Activated T-helper 2 cell treated with anti-CD3 and anti-CD28 coated beads, Interferon-gamma antibody, Interleukin-2, Interleukin-4, amounts not matched to agents 10 μg/mL and 5 μg/mL and 100 μg/mL, durations not matched to agents 14 hours and 24 hours and 36 hours (primary cell): ENCODE results near the gene PARP11. TPM values are rescaled to one million over a fixed set of nuclear protein-coding genes. Genes with fewer than 3 reads are reported as not detected.

Source experiments
- DNase-seq: peaks from one replicate; pipeline ENCODE4 v3.0.0; 2021; ENCODE audit warnings: low spot score
- H3K27ac Mint-ChIP-seq: one replicate; pipeline ENCODE4 v1.8.0; 2021; ENCODE audit warnings: mixed read lengths
- H3K27me3 Mint-ChIP-seq: one replicate; pipeline ENCODE4 v1.8.0; 2021; ENCODE audit warnings: low read depth, mixed read lengths
- H3K36me3 Mint-ChIP-seq: one replicate; pipeline ENCODE4 v1.8.0; 2021; ENCODE audit warnings: low read depth, mixed read lengths
- H3K4me1 Mint-ChIP-seq: one replicate; pipeline ENCODE4 v1.8.0; 2021; ENCODE audit warnings: low read depth, mixed read lengths
- H3K4me3 Mint-ChIP-seq: one replicate; pipeline ENCODE4 v1.8.0; 2021; ENCODE audit warnings: low read depth, mild to moderate bottlenecking, moderate library complexity, mixed read lengths
- H3K9me3 Mint-ChIP-seq: one replicate; pipeline ENCODE4 v1.8.0; 2021; ENCODE audit warnings: mixed read lengths
- intact Hi-C: fragments of 100-400 bp; cut with micrococcal nuclease; formaldehyde crosslinking; loops from one replicate; pipeline ENCODE4 v1.15.1; 2023
- total RNA-seq: library from RNA; stranded (reverse); gene quantifications from 2 replicates; pipeline ENCODE4 v1.2.3, GENCODE V29; 2022

PARP11 gene
- 15.3 and 16.0 TPM in 2 replicates for total RNA-seq

GRCh38 chr12:3872800-3873636, at the start of gene PARP11:
PARP11 (minus strand) TSS chr12:3873399; CDS start chr12:3873229, 170 bp downstream.
- Mint-ChIP-seq H3K4me1 (peaks cover 43% of the 10 kb centered on the region), H3K27me3 (no peaks in the 10 kb centered on the region), H3K4me3 (peak within 1 kb of the TSS; percentile 98), H3K27ac (peak within 1 kb of the TSS; percentile 97), H3K9me3 (peaks cover 17% of the 10 kb centered on the region), H3K36me3 (peaks cover 26% of the 10 kb centered on the region)
- intact Hi-C loops, result loop anchor here (1.0 to 10.0 kb wide), 7 partner anchors 103 to 952 kb away; partner anchors contain the start of gene CRACR2A
- peak; percentile 97 for DNase-seq

- H3K4me1 Mint-ChIP-seq, result peaks cover 8% of the 10 kb centered on the region
- H3K4me3 Mint-ChIP-seq, result no peak overlapping the region
- H3K27ac Mint-ChIP-seq, result no peak overlapping the region
- H3K9me3 Mint-ChIP-seq, result no peaks in the 10 kb centered on the region
- no peaks in the 10 kb centered on the region for H3K36me3 Mint-ChIP-seq
- intact Hi-C loops, result no loop called here
- H3K27me3 Mint-ChIP-seq, result peaks cover 21% of the 10 kb centered on the region
- DNase-seq, result no peak
These were observed 48.8 kb upstream of the PARP11 start for GRCh38 chr12:3922033-3922432.

DNA sequence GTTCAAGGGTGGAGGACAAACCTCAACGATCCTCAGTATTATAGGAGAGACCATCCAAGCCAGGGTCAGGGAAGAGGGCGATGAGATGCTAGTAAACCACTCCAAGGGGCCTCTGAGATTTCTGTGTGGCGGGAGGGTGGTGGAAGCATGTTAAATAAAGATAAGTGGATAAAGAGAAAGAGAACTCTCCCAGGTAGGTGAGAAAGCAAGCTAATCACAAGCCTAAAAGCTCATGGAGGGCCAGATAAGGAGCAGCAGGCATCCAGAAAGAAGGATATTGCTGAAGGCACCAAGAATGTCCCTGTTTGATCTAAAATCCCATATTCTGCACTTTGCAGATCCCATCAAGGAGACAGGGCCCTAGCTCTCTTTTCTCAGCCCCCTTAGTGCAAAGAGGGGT, 48.3 kb upstream of the PARP11 start:
- no peaks in the 10 kb centered on the region for H3K36me3 Mint-ChIP-seq
- peaks cover 8% of the 10 kb centered on the region for H3K4me1 Mint-ChIP-seq

DNA sequence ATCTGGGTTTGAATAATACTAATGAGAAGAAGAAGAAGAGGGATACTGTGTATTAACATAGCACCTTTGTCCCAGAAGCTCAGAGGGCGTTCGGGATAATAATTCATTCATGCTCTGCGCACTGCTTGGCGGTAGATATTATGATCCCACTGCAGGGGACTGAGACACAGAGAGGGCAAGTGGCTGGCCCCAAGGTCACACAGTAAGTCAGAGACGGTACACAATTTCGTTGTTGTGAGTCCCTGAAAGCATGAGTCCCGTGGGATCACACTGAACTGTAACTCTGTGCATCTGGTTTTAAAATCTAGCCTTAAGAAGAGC, 47.9 kb upstream of the PARP11 start:
- no peak overlapping the region for H3K27ac Mint-ChIP-seq
- H3K27me3 Mint-ChIP-seq, result peaks cover 19% of the 10 kb centered on the region
- no peak for DNase-seq
- no peaks in the 10 kb centered on the region for H3K36me3 Mint-ChIP-seq
- H3K9me3 Mint-ChIP-seq, result no peaks in the 10 kb centered on the region
- H3K4me1 Mint-ChIP-seq, result peaks cover 8% of the 10 kb centered on the region
- intact Hi-C loops, result no loop called here
- H3K4me3 Mint-ChIP-seq, result no peak overlapping the region

More for the DNA sequence above, 48.3 kb upstream of the PARP11 start:
- H3K27ac Mint-ChIP-seq, result no peak overlapping the region
- no peak overlapping the region for H3K4me3 Mint-ChIP-seq
- H3K27me3 Mint-ChIP-seq, result peaks cover 20% of the 10 kb centered on the region
- DNase-seq, result no peak
- no peaks in the 10 kb centered on the region for H3K9me3 Mint-ChIP-seq
- intact Hi-C loops, result no loop called here

DNA sequence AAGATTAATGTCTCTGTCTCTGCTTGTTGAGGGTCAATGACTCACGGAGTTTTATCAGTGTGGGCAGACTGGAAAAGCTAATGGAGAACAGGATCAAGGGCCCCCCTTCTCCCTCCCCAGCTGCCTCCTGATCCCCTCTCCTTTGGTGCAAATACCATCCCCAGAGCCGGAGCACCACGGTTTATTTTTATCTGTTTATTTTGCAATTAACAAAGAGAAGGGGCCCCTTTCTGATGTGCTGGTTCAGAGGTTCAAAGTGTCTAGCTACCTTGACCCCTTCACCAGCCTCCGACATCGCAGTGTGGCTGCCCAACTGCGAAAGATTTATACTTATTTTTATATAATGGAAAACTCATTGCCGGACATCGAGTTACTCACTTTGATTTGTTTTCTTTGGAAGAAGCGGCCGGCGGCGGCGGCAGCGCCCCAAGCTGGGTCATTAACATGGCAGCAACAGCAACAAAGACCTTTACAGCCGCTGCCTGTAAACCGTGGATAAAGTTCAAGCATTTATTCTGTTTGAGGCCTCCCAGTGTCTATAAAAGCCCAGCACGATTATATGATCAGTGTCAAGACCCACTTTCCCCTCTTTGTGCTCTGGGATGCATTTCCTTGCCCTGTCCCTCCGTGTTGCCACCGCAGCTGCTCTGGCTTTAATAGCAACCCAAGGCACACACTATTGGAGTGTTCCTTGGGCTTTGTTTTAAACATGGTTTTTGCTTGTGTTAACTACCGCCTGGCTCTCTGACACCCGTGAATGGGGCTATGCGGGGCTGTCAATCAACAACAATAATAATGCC, 47.4 kb upstream of the PARP11 start:
- peaks cover 18% of the 10 kb centered on the region for H3K27me3 Mint-ChIP-seq
- no peak for DNase-seq
- no peak overlapping the region for H3K27ac Mint-ChIP-seq
- H3K36me3 Mint-ChIP-seq, result no peaks in the 10 kb centered on the region
- H3K4me1 Mint-ChIP-seq, result peaks cover 11% of the 10 kb centered on the region
- no peak overlapping the region for H3K4me3 Mint-ChIP-seq
- no peaks in the 10 kb centered on the region for H3K9me3 Mint-ChIP-seq
- intact Hi-C loops, result no loop called here

- intact Hi-C loops, result no loop called here
- no peak for DNase-seq
- peaks cover 24% of the 10 kb centered on the region for H3K9me3 Mint-ChIP-seq
- peaks cover 31% of the 10 kb centered on the region for H3K36me3 Mint-ChIP-seq
- peaks cover 3% of the 10 kb centered on the region for H3K27me3 Mint-ChIP-seq
- peaks cover 23% of the 10 kb centered on the region for H3K4me1 Mint-ChIP-seq
- no peak overlapping the region for H3K4me3 Mint-ChIP-seq
- peak overlapping the region; percentile 67 for H3K27ac Mint-ChIP-seq
These were observed 40.1 kb upstream of the PARP11 start for GRCh38 chr12:3913278-3913677.

GRCh38 chr12:3912863-3913262, 39.7 kb upstream of the PARP11 start:
- Mint-ChIP-seq H3K9me3 (peaks cover 24% of the 10 kb centered on the region), H3K36me3 (peaks cover 31% of the 10 kb centered on the region), H3K4me3 (no peak overlapping the region), H3K27ac (peak overlapping the region; percentile 67), H3K4me1 (peaks cover 26% of the 10 kb centered on the region), H3K27me3 (peaks cover 3% of the 10 kb centered on the region)
- DNase-seq, result no peak
- intact Hi-C loops, result no loop called here

DNA sequence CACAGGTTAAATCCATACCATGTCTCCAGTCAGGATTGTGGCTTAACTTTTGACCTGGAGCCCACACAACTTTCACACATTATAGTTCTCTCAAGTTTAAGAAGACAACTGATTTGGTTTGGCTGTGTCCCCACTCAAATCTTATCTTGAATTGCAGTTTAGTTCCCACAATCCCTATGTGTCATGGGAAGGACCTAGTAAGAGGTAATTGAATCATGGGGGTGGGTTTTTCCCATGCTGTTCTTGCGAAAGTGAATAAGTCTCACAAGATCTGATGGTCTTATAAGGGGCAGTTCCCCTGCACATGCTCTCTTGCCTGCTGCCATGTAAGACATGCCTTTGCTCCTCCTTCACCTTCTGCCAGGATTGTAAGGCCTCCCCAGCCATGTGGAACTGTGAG, 38.2 kb upstream of the PARP11 start:
- H3K9me3 Mint-ChIP-seq, result peaks cover 24% of the 10 kb centered on the region
- no peak for DNase-seq
- peaks cover 35% of the 10 kb centered on the region for H3K4me1 Mint-ChIP-seq
- H3K36me3 Mint-ChIP-seq, result peaks cover 31% of the 10 kb centered on the region
- H3K27ac Mint-ChIP-seq, result peak overlapping the region; percentile 30
- H3K27me3 Mint-ChIP-seq, result peaks cover under 1% of the 10 kb centered on the region
- no peak overlapping the region for H3K4me3 Mint-ChIP-seq
- intact Hi-C loops, result no loop called here

DNA sequence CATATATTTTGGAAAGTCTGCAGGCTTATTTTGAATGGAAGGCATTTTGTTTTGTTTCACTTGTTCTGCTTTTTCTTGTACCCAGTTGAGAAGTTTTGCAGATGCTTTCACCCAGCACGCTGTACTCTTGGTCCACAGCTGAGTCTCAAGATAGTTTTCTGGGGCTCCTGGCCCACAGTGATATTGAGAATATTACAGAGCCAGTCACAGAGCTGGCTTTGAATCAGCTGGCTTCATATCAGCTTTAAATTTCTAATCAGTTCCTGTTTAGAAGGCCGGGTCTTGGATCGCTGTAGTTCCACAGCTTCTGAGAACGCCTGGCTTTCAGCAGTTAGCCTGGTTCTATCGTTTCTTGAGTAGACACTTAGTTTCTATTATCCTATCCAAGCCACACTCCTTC, 32.5 kb upstream of the PARP11 start:
- peaks cover 7% of the 10 kb centered on the region for H3K9me3 Mint-ChIP-seq
- intact Hi-C loops, result no loop called here
- H3K27ac Mint-ChIP-seq, result peak overlapping the region; percentile 75
- H3K27me3 Mint-ChIP-seq, result no peaks in the 10 kb centered on the region
- peaks cover 7% of the 10 kb centered on the region for H3K36me3 Mint-ChIP-seq
- DNase-seq, result no peak
- peaks cover 29% of the 10 kb centered on the region for H3K4me1 Mint-ChIP-seq
- H3K4me3 Mint-ChIP-seq, result peak overlapping the region; percentile 78

DNA sequence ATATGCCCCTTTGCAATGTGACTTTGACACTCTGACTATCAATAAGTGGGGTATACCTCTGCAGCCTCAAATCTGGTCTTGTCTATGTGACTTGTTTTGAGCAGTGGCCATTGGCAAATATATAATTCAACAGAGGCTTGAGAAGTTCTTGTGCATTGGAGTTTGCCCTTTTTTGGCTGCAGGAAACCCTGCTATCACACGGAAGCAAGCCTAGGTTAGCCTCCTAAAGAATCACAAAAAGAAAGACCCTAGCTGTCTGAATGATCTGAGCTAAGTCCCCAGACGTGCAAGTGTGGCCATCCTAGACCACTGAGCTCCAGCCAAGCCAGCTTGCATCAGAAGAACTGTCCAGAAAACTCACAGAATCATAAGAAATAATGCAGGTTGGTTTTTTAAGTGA, 31.8 kb upstream of the PARP11 start:
- intact Hi-C loops, result no loop called here
- peak overlapping the region; percentile 75 for H3K27ac Mint-ChIP-seq
- H3K27me3 Mint-ChIP-seq, result no peaks in the 10 kb centered on the region
- peak overlapping the region; percentile 78 for H3K4me3 Mint-ChIP-seq
- H3K9me3 Mint-ChIP-seq, result peaks cover 3% of the 10 kb centered on the region
- H3K36me3 Mint-ChIP-seq, result peaks cover 3% of the 10 kb centered on the region
- H3K4me1 Mint-ChIP-seq, result peaks cover 34% of the 10 kb centered on the region
- DNase-seq, result no peak

GRCh38 chr12:3902921-3903320, 29.7 kb upstream of the PARP11 start:
- DNase-seq, result no peak
- H3K4me1 Mint-ChIP-seq, result peaks cover 45% of the 10 kb centered on the region
- H3K9me3 Mint-ChIP-seq, result no peaks in the 10 kb centered on the region
- no peaks in the 10 kb centered on the region for H3K27me3 Mint-ChIP-seq
- no peak overlapping the region for H3K4me3 Mint-ChIP-seq
- H3K27ac Mint-ChIP-seq, result no peak overlapping the region
- intact Hi-C loops, result no loop called here
- H3K36me3 Mint-ChIP-seq, result no peaks in the 10 kb centered on the region

DNA sequence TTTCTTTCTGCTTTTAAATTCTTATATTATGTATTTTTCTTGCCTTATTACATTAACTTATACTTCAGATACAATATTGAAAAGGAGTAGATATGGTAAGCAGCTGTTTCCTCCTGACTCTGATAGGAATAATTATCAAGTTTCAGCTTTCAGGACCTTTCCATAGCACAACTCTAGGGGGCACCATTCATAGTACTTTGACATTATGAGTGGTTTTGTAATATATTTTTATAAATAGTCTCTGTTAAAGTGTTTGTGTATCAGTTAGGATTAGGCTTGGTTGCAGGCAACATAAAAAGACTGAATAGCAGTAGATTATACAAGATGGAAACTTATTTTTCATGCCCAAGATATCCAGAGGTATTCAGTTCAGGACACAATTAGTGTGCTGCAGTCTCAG, 27.9 kb upstream of the PARP11 start:
- DNase-seq, result no peak
- intact Hi-C loops, result no loop called here
- Mint-ChIP-seq H3K9me3 (no peaks in the 10 kb centered on the region), H3K4me3 (no peak overlapping the region), H3K4me1 (peaks cover 52% of the 10 kb centered on the region), H3K27ac (no peak overlapping the region), H3K27me3 (no peaks in the 10 kb centered on the region), H3K36me3 (no peaks in the 10 kb centered on the region)

GRCh38 chr12:3898756-3899155, 25.6 kb upstream of the PARP11 start:
- Mint-ChIP-seq H3K36me3 (no peaks in the 10 kb centered on the region), H3K27me3 (no peaks in the 10 kb centered on the region), H3K27ac (no peak overlapping the region), H3K9me3 (no peaks in the 10 kb centered on the region), H3K4me1 (peaks cover 35% of the 10 kb centered on the region), H3K4me3 (no peak overlapping the region)
- DNase-seq, result no peak
- intact Hi-C loops, result no loop called here
